H9 (cell line): ENCODE data around the gene RAB33B. TPM values are rescaled to one million over a fixed set of nuclear protein-coding genes. Genes with fewer than 3 reads are reported as not detected.
"Not testable (repeated sequence)": the region's sequence is repeated elsewhere in the genome, so short reads cannot be mapped to it uniquely, and the experiment has no call there.

Experiments
- DNase-seq: peaks from one replicate; pipeline ENCODE4 v3.0.0-alpha.2; 2017
- H2AFZ ChIP-seq: one replicate; pipeline ENCODE4 v1.6.1; 2013; ENCODE audit warnings: mild to moderate bottlenecking, low read length, control low read depth, moderate library complexity
- H2AK5ac ChIP-seq: 2 replicates; pipeline ENCODE4 v1.6.1; 2013; ENCODE audit warnings: low read length, control low read depth, mixed read lengths; ENCODE audit not compliant: insufficient read length
- H2BK120ac ChIP-seq: one replicate; pipeline ENCODE4 v1.6.1; 2013; ENCODE audit warnings: low read depth, mild to moderate bottlenecking, low read length, control low read depth, inconsistent platforms; ENCODE audit not compliant: poor library complexity, severe bottlenecking
- H2BK12ac ChIP-seq: 2 replicates; pipeline ENCODE4 v1.6.1; 2013; ENCODE audit warnings: low read length, control low read depth, mixed read lengths, low read depth; ENCODE audit not compliant: insufficient read length
- H2BK15ac ChIP-seq: 2 replicates; pipeline ENCODE4 v1.6.1; 2013; ENCODE audit warnings: low read depth, low read length, control low read depth
- H2BK20ac ChIP-seq: one replicate; pipeline ENCODE4 v1.6.1; 2013; ENCODE audit warnings: low read depth, mild to moderate bottlenecking, low read length, control low read depth, inconsistent platforms; ENCODE audit not compliant: poor library complexity, severe bottlenecking
- H2BK5ac ChIP-seq: 2 replicates; pipeline ENCODE4 v1.6.1; 2013; ENCODE audit warnings: low read length, control low read depth, mixed read lengths; ENCODE audit not compliant: insufficient read length
- H3K14ac ChIP-seq: 2 replicates; pipeline ENCODE4 v1.6.1; 2013; ENCODE audit warnings: low read length, control low read depth; ENCODE audit not compliant: insufficient read depth
- H3K18ac ChIP-seq: 2 replicates; pipeline ENCODE4 v1.6.1; 2013; ENCODE audit warnings: low read depth, mild to moderate bottlenecking, mixed read lengths, low read length, control low read depth; ENCODE audit not compliant: insufficient read length
- H3K23ac ChIP-seq: 2 replicates; pipeline ENCODE4 v1.6.1; 2013; ENCODE audit warnings: low read length, control low read depth, mixed read lengths, low read depth; ENCODE audit not compliant: insufficient read length
- H3K23me2 ChIP-seq: 2 replicates; pipeline ENCODE4 v1.6.1; 2013; ENCODE audit warnings: low read depth, mild to moderate bottlenecking, mixed read lengths, low read length, control low read depth; ENCODE audit not compliant: insufficient read length, poor library complexity, severe bottlenecking
- H3K27ac ChIP-seq: 2 replicates; pipeline ENCODE4 v1.5.1; 2013; ENCODE audit warnings: low read length, control low read depth, mixed read lengths, low read depth; ENCODE audit not compliant: insufficient read length
- H3K27me3 ChIP-seq: 2 replicates; pipeline ENCODE4 v1.6.1; 2013; ENCODE audit warnings: low read length, control low read depth, inconsistent platforms; ENCODE audit not compliant: insufficient read depth
- H3K4ac ChIP-seq: 2 replicates; pipeline ENCODE4 v1.6.1; 2013; ENCODE audit warnings: low read depth, mild to moderate bottlenecking, control low read depth, inconsistent platforms, low read length, moderate library complexity
- H3K4me1 ChIP-seq: 2 replicates; pipeline ENCODE4 v1.6.1; 2013; ENCODE audit warnings: low read length, control low read depth, inconsistent platforms; ENCODE audit not compliant: insufficient read depth
- H3K4me2 ChIP-seq: 2 replicates; pipeline ENCODE4 v1.6.1; 2013; ENCODE audit warnings: low read length, control low read depth, mixed read lengths; ENCODE audit not compliant: insufficient read length, insufficient read depth
- H3K56ac ChIP-seq: 2 replicates; pipeline ENCODE4 v1.6.1; 2013; ENCODE audit warnings: low read depth, mild to moderate bottlenecking, mixed read lengths, low read length, control low read depth; ENCODE audit not compliant: insufficient read length
- H3K79me1 ChIP-seq: 2 replicates; pipeline ENCODE4 v1.6.1; 2013; ENCODE audit warnings: low read depth, mild to moderate bottlenecking, moderate library complexity, low read length, control low read depth, inconsistent platforms; ENCODE audit not compliant: insufficient read depth, poor library complexity, severe bottlenecking
- H3K79me2 ChIP-seq: 2 replicates; pipeline ENCODE4 v1.6.1; 2013; ENCODE audit warnings: low read length, control low read depth, inconsistent platforms; ENCODE audit not compliant: insufficient read depth
- H3K9ac ChIP-seq: 2 replicates; pipeline ENCODE4 v1.6.1; 2013; ENCODE audit warnings: low read length, control low read depth, mixed read lengths; ENCODE audit not compliant: insufficient read length; ENCODE audit errors: extremely low read depth
- H3K9me3 ChIP-seq: one replicate; pipeline ENCODE4 v1.6.1; 2013; ENCODE audit warnings: low read depth, low read length, inconsistent platforms; ENCODE audit not compliant: control insufficient read depth
- H3T11ph ChIP-seq: one replicate; pipeline ENCODE4 v1.6.1; 2013; ENCODE audit warnings: mild to moderate bottlenecking, low read length, control low read depth, inconsistent platforms
- H4K20me1 ChIP-seq: one replicate; pipeline ENCODE4 v1.6.1; 2013; ENCODE audit not compliant: control insufficient read depth, insufficient read length, insufficient read depth
- H4K5ac ChIP-seq: 2 replicates; pipeline ENCODE4 v1.6.1; 2013; ENCODE audit warnings: low read depth, mild to moderate bottlenecking, mixed read lengths, low read length, control low read depth; ENCODE audit not compliant: insufficient read length
- H4K8ac ChIP-seq: replicated peaks from 2 replicates; pipeline ENCODE4 v1.6.1; 2013; ENCODE audit warnings: low read length, control low read depth, mixed read lengths, low read depth; ENCODE audit not compliant: insufficient read length
- H4K91ac ChIP-seq: 2 replicates; pipeline ENCODE4 v1.6.1; 2013; ENCODE audit warnings: low read depth, mild to moderate bottlenecking, moderate library complexity, mixed read lengths, low read length, control low read depth; ENCODE audit not compliant: insufficient read length
- H3K27ac Mint-ChIP-seq, 3 experiments: 2 replicates in 2 of 3; 3 replicates in 1 of 3; pipeline ENCODE4 v1.8.0; 2020 to 2021; ENCODE audit warnings: mixed read lengths in 3 of 3, mild to moderate bottlenecking in 1 of 3, moderate library complexity in 1 of 3
- H3K27me3 Mint-ChIP-seq: 2 replicates; pipeline ENCODE4 v1.8.0; 2021; ENCODE audit warnings: low read depth, mild to moderate bottlenecking, moderate library complexity, mixed read lengths
- H3K36me3 Mint-ChIP-seq, 3 experiments: 2 replicates in 2 of 3; 3 replicates in 1 of 3; pipeline ENCODE4 v1.8.0; 2020 to 2021; ENCODE audit warnings: low read depth in 3 of 3, mixed read lengths in 3 of 3; ENCODE audit not compliant: insufficient read depth in 1 of 3
- H3K4me1 Mint-ChIP-seq, 2 experiments: 2 replicates each; pipeline ENCODE4 v1.8.0; 2020; ENCODE audit warnings: mixed read lengths in 2 of 2
- H3K4me3 Mint-ChIP-seq, 2 experiments: 2 replicates in 1 of 2; 3 replicates in 1 of 2; pipeline ENCODE4 v1.8.0; 2020 to 2021; ENCODE audit warnings: mild to moderate bottlenecking in 2 of 2, mixed read lengths in 2 of 2, moderate library complexity in 1 of 2
- H3K9me3 Mint-ChIP-seq, 2 experiments: 2 replicates in 1 of 2; 3 replicates in 1 of 2; pipeline ENCODE4 v1.8.0; 2020; ENCODE audit warnings: mild to moderate bottlenecking in 2 of 2, mixed read lengths in 2 of 2, moderate library complexity in 1 of 2
- WGBS: extraction: QIAGEN DNeasy Blood & Tissue Kit; methylation state at CpG from one replicate; pipeline ENCODE4 v1.1.7; 2013; ENCODE audit warnings: missing lambda C conversion rate, low lambda C conversion rate, mixed read lengths; ENCODE audit not compliant: insufficient read length; ENCODE audit errors: extremely low coverage; 5-methylcytosine and 5-hydroxymethylcytosine counted together
- total RNA-seq: library from RNA; stranded (reverse); gene quantifications from 2 replicates; pipeline ENCODE4 v1.2.1, GENCODE V29; 2021
- TF ChIP-seq, protein P1 (sequence below): fragments of 200-600 bp; sonication (generic); conservative IDR thresholded peaks from 3 replicates; pipeline ENCODE4 v1.8.0; 2021; ENCODE audit warnings: antibody characterized with exemption, mild to moderate bottlenecking

RAB33B gene
- total RNA-seq, 1 experiment from 2014 or later, result 7.7 TPM

- Histone ChIP-seq H2BK15ac (no peak overlapping the region), H3K79me1 (peaks cover 4% of the 10 kb centered on the region), H4K5ac (no peak overlapping the region), H2BK20ac (no peak overlapping the region), H4K8ac (no peak overlapping the region), H3K4me1 (no peaks in the 10 kb centered on the region), H2AK5ac (no peak overlapping the region), H2AFZ (no peak overlapping the region), H3K9ac (no peak overlapping the region), H3K14ac (no peak overlapping the region), H4K20me1 (no peaks in the 10 kb centered on the region), H3K4ac (no peak overlapping the region), H3K9me3 (no peaks in the 10 kb centered on the region), H3K27ac (no peak overlapping the region), H2BK12ac (no peak overlapping the region), H3K79me2 (peaks cover 10% of the 10 kb centered on the region; the same call in 1 of the 2 replicates), H3K56ac (no peak overlapping the region), H3K23ac (no peak overlapping the region), H3K27me3 (no peaks in the 10 kb centered on the region), H3K18ac (no peak overlapping the region), H2BK5ac (no peak overlapping the region), H3K4me2 (no peak overlapping the region), H2BK120ac (no peak overlapping the region), H3K23me2 (no peaks in the 10 kb centered on the region), H4K91ac (no peak overlapping the region), H3T11ph (no peak overlapping the region)
- TF ChIP-seq, protein P1, sequence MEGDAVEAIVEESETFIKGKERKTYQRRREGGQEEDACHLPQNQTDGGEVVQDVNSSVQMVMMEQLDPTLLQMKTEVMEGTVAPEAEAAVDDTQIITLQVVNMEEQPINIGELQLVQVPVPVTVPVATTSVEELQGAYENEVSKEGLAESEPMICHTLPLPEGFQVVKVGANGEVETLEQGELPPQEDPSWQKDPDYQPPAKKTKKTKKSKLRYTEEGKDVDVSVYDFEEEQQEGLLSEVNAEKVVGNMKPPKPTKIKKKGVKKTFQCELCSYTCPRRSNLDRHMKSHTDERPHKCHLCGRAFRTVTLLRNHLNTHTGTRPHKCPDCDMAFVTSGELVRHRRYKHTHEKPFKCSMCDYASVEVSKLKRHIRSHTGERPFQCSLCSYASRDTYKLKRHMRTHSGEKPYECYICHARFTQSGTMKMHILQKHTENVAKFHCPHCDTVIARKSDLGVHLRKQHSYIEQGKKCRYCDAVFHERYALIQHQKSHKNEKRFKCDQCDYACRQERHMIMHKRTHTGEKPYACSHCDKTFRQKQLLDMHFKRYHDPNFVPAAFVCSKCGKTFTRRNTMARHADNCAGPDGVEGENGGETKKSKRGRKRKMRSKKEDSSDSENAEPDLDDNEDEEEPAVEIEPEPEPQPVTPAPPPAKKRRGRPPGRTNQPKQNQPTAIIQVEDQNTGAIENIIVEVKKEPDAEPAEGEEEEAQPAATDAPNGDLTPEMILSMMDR, result no peak
- no peak for DNase-seq
- Mint-ChIP-seq H3K27ac (no peak overlapping the region), H3K36me3 (peaks cover 2 to 38% (median 15%) of the 10 kb centered on the region in 3 experiments), H3K9me3 (peaks cover 4 to 13% of the 10 kb centered on the region in 2 experiments; a peak in 3 of 5 replicates), H3K4me3 (no peak overlapping the region), H3K4me1 (peaks cover 17 to 18% of the 10 kb centered on the region in 2 experiments), H3K27me3 (no peaks in the 10 kb centered on the region; the same call in 1 of the 2 replicates)
- WGBS, result no CpG with 5 or more reads among the region's 4 CpGs
These were observed 12.0 kb downstream of the RAB33B start for GRCh38 chr4:139465922-139466321.

DNA sequence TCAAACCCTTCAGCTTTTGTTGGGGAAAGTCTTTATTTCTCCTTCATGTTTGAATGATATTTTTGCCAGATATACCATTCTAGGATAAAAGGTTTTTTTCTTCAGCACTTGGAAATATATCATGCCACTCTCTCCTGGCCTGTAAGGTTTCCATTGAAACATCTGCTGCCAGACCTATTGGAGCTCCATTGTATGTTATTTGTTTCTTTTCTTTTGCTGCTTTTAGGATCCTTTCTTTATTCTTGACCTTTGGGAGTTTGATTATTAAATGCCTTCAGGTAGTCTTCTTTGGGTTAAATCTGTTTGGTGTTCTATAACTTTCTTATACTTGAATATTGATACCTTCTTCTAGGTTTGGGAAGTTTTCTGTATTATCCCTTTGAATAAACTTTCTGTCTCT, 14.8 kb downstream of the RAB33B start:
- not testable (repeated sequence) for H3K4me2 ChIP-seq, H3T11ph ChIP-seq, H3K27me3 ChIP-seq, H3K9me3 ChIP-seq, H3K79me2 ChIP-seq, H3K23ac ChIP-seq, H3K27ac Mint-ChIP-seq, H3K4ac ChIP-seq, H2BK120ac ChIP-seq, H2AK5ac ChIP-seq, DNase-seq, H3K23me2 ChIP-seq, H3K14ac ChIP-seq, H4K5ac ChIP-seq, H2BK12ac ChIP-seq, H4K20me1 ChIP-seq, H3K9ac ChIP-seq, H4K8ac ChIP-seq, H3K4me3 Mint-ChIP-seq, H3K56ac ChIP-seq, H2BK20ac ChIP-seq, H2AFZ ChIP-seq, H3K27me3 Mint-ChIP-seq, H3K79me1 ChIP-seq, H3K27ac ChIP-seq, H4K91ac ChIP-seq, H3K4me1 ChIP-seq, H3K18ac ChIP-seq, H2BK5ac ChIP-seq, H2BK15ac ChIP-seq
- H3K36me3 Mint-ChIP-seq, result peaks cover 22 to 54% (median 29%) of the 10 kb centered on the region in 3 experiments
- H3K9me3 Mint-ChIP-seq, result peaks cover 10 to 20% of the 10 kb centered on the region in 2 experiments; a peak in 4 of 5 replicates
- H3K4me1 Mint-ChIP-seq, result peaks cover 9 to 11% of the 10 kb centered on the region in 2 experiments; a peak in 2 of 4 replicates
